ENCODE measurements around the gene IDH1. TPM values are rescaled to one million over a fixed set of nuclear protein-coding genes. Genes with fewer than 3 reads are reported as not detected.
"Not testable (repeated sequence)": the region's sequence is repeated elsewhere in the genome, so short reads cannot be mapped to it uniquely, and the experiment has no call there.

IDH1 gene
- total RNA-seq, 2 donors from 2014 or later = 28.7 to 50.6 TPM

DNA sequence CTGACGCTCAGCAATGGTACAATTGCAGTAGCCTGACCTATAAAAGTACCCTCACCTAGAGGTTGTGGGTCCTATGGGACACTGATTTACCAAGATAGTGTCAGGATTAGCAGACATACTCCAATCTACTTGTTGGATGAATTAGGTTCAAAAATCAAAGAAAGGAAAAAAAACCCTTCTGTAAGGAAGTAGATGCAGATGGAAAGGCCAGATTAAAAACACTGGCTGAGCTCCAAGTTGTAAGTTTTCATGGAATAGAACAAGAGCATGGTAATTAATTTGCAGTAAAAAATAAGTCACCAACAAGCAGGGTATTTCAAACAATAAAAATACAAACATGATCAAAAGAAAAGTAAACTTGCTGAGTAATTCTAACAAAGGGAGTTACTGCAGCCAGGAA is 26.4 kb downstream of the IDH1 start:
- ATAC-seq = no peak
- Histone ChIP-seq H3K4me1 (no peaks in the 10 kb centered on the region), H3K4me3 (no peak overlapping the region), H3K9me3 (no peaks in the 10 kb centered on the region), H3K27me3 (no peaks in the 10 kb centered on the region), H3K36me3 (replicated peaks in 1 of 2; ENCODE audit: insufficient read depth in 1 of 2, low read depth in 2 of 2) (no peaks in the 10 kb centered on the region), H3K27ac (no peak overlapping the region)
- TF ChIP-seq POLR2A (IDR thresholded peaks at IDR 0.05) = no peak
- TF ChIP-seq, protein P1, sequence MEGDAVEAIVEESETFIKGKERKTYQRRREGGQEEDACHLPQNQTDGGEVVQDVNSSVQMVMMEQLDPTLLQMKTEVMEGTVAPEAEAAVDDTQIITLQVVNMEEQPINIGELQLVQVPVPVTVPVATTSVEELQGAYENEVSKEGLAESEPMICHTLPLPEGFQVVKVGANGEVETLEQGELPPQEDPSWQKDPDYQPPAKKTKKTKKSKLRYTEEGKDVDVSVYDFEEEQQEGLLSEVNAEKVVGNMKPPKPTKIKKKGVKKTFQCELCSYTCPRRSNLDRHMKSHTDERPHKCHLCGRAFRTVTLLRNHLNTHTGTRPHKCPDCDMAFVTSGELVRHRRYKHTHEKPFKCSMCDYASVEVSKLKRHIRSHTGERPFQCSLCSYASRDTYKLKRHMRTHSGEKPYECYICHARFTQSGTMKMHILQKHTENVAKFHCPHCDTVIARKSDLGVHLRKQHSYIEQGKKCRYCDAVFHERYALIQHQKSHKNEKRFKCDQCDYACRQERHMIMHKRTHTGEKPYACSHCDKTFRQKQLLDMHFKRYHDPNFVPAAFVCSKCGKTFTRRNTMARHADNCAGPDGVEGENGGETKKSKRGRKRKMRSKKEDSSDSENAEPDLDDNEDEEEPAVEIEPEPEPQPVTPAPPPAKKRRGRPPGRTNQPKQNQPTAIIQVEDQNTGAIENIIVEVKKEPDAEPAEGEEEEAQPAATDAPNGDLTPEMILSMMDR (IDR thresholded peaks at IDR 0.05) = no peak
- WGBS, 2 donors = 76 to 80% methylated on average over 1 of the region's 1 CpG
- no peak for DNase-seq
- intact Hi-C loops (cut with DNase I) = no loop called here

- Histone ChIP-seq H3K36me3 (replicated peaks in 1 of 2; ENCODE audit: insufficient read depth in 1 of 2, low read depth in 2 of 2) (no peaks in the 10 kb centered on the region), H3K4me1 (no peaks in the 10 kb centered on the region), H3K27ac (no peak overlapping the region), H3K27me3 (no peaks in the 10 kb centered on the region), H3K9me3 (no peaks in the 10 kb centered on the region), H3K4me3 (no peak overlapping the region)
- TF ChIP-seq, protein P1 (IDR thresholded peaks at IDR 0.05) = no peak
- TF ChIP-seq POLR2A (IDR thresholded peaks at IDR 0.05) = no peak
- ATAC-seq (no peak), DNase-seq (no peak)
- 88 to 97% methylated on average over 6 to 23 of the region's 33 CpGs for WGBS, 2 donors
- intact Hi-C loops (cut with DNase I) = no loop called here
These were observed 27.2 kb downstream of the IDH1 start for GRCh38 chr2:208227581-208228232.

DNA sequence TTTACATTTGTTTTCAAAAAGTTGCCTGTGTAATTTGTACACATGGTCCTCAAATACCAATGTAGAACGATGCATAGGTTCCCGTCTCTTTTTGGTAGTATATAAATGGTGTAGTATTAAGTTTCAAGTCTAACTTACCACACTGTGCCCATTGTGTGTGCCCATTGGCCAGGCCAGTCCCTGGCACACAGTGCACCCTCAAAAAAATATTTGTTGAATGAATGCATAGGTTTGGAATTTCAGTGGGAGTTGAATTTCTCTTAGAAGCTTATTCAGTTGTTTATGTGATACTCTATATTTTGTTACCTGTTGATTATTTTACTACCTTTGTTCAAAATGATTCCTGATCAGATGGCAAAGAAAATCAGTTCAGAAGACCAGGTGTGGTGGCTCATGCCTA is 30.1 kb downstream of the IDH1 start:
- no peak for TF ChIP-seq POLR2A (IDR thresholded peaks at IDR 0.05)
- TF ChIP-seq, protein P1 (IDR thresholded peaks at IDR 0.05) = no peak
- H3K27me3 ChIP-seq = no peaks in the 10 kb centered on the region
- no peak overlapping the region for H3K4me3 ChIP-seq
- ATAC-seq = no peak
- no peak for DNase-seq
- no peak overlapping the region for H3K27ac ChIP-seq
- 91 to 95% methylated on average over 2 of the region's 2 CpGs for WGBS, 2 donors
- no peaks in the 10 kb centered on the region for H3K9me3 ChIP-seq
- H3K4me1 ChIP-seq = no peaks in the 10 kb centered on the region
- intact Hi-C loops (cut with DNase I) = no loop called here
- no peaks in the 10 kb centered on the region for H3K36me3 ChIP-seq (replicated peaks in 1 of 2; ENCODE audit: insufficient read depth in 1 of 2, low read depth in 2 of 2)

- H3K4me3 ChIP-seq = no peak overlapping the region
- no peaks in the 10 kb centered on the region for H3K36me3 ChIP-seq (replicated peaks in 1 of 2; ENCODE audit: insufficient read depth in 1 of 2, low read depth in 2 of 2)
- no peaks in the 10 kb centered on the region for H3K4me1 ChIP-seq
- no peak overlapping the region for H3K27ac ChIP-seq
- WGBS, 2 donors = 90 to 100% methylated on average over 3 of the region's 3 CpGs
- DNase-seq (no peak), ATAC-seq (no peak)
- no peaks in the 10 kb centered on the region for H3K9me3 ChIP-seq
- no peaks in the 10 kb centered on the region for H3K27me3 ChIP-seq
- no peak for TF ChIP-seq POLR2A (IDR thresholded peaks at IDR 0.05)
- TF ChIP-seq, protein P1 (IDR thresholded peaks at IDR 0.05) = no peak
- intact Hi-C loops (cut with DNase I) = no loop called here
These were observed 32.5 kb downstream of the IDH1 start for GRCh38 chr2:208222351-208222750.

DNA sequence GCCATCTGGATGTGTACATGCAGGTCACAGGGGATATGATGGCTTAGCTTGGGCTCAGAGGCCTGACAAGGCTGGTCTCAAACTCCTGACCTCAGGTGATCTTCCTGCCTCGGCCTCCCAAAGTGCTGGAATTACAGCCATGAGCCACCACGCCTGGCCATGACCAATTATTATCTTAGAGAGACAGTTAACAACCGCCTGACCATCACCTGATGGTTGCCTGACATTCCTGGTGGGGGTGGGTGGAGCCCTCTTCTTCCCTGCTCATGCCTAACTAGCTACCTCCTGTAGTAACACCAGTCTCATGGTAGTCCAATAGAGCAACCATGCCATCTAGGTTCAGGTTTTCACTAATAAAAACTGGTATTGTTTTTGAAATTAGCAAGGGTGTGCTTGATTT is 33.0 kb downstream of the IDH1 start:
- H3K36me3 ChIP-seq (replicated peaks in 1 of 2; ENCODE audit: insufficient read depth in 1 of 2, low read depth in 2 of 2); H3K4me3 ChIP-seq; H3K27ac ChIP-seq; H3K4me1 ChIP-seq; intact Hi-C loops (cut with DNase I); DNase-seq; H3K9me3 ChIP-seq; H3K27me3 ChIP-seq; ATAC-seq: not testable (repeated sequence)
- 78 to 89% methylated on average over 3 of the region's 3 CpGs for WGBS, 2 donors

Data from body of pancreas (tissue), 4 donors.